Hepatocyte (in vitro differentiated cells): ENCODE results near the gene STK24.
"Not testable (repeated sequence)": the region's sequence is repeated elsewhere in the genome, so short reads cannot be mapped to it uniquely, and the experiment has no call there.

ENCODE experiments used
- CTCF ChIP-seq: fragments of 200-600 bp; sonication (generic); IDR thresholded peaks from 2 replicates; pipeline ENCODE4 v1.5.1; 2016; ENCODE audit warnings: antibody characterized with exemption, mild to moderate bottlenecking; ENCODE audit not compliant: poor library complexity
- EZH2 ChIP-seq: fragments of 200-600 bp; sonication (generic); IDR thresholded peaks from 2 replicates; pipeline ENCODE4 v1.6.1; 2016; ENCODE audit warnings: antibody characterized with exemption, mild to moderate bottlenecking, borderline replicate concordance
- EZH2phosphoT487 ChIP-seq: fragments of 200-600 bp; sonication (generic); IDR thresholded peaks from one replicate; pipeline ENCODE4 v1.6.1; 2018; ENCODE audit warnings: antibody characterized with exemption, mild to moderate bottlenecking, low read depth, moderate library complexity; ENCODE audit not compliant: unreplicated experiment, severe bottlenecking

DNA sequence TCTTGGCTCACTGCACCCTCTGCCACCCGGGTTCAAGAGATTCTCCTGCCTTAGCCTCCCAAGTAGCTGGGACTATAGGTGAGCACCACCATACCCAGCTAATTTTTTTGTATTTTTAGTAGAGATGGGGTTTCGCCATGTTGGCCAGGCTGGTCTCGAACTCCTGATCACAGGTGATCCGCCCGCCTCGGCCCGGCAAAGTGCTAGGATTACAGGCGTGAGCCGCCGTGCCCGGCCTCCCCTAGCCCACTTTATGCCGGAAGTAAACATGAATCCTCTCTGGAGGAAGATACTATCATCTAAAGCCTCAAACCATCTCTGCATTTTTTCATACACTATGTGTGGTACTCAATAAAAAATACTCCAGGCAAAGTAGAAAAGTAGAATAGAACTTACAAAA is 12.6 kb upstream of the STK24 start:
- TF ChIP-seq CTCF, EZH2, EZH2phosphoT487: not testable (repeated sequence)
